Activated naive CD8-positive, alpha-beta T cell treated with anti-CD3 and anti-CD28 coated beads, Interleukin-2, amount 50 U/mL, for 24 hours (primary cell): Measurements from ENCODE around the gene INSL3.
"Not testable (repeated sequence)": the region's sequence is repeated elsewhere in the genome, so short reads cannot be mapped to it uniquely, and the experiment has no call there.

ENCODE experiments used
- ATAC-seq: fragments of 150-1000 bp; cut with Tn5 transposase; one replicate; pipeline ENCODE4 v1.10.0; 2021
- DNase-seq: peaks from one replicate; pipeline ENCODE4 v3.0.0; 2021
- H3K27ac Mint-ChIP-seq: one replicate; pipeline ENCODE4 v1.8.0; 2021; ENCODE audit warnings: mild to moderate bottlenecking, mixed read lengths
- H3K27me3 Mint-ChIP-seq: one replicate; pipeline ENCODE4 v1.8.0; 2021; ENCODE audit warnings: mixed read lengths
- H3K36me3 Mint-ChIP-seq: one replicate; pipeline ENCODE4 v1.8.0; 2021; ENCODE audit warnings: low read depth, mixed read lengths
- H3K4me1 Mint-ChIP-seq: one replicate; pipeline ENCODE4 v1.8.0; 2021; ENCODE audit warnings: mixed read lengths
- H3K4me3 Mint-ChIP-seq: one replicate; pipeline ENCODE4 v1.8.0; 2021; ENCODE audit warnings: mild to moderate bottlenecking, moderate library complexity, mixed read lengths
- H3K9me3 Mint-ChIP-seq: one replicate; pipeline ENCODE4 v1.8.0; 2021; ENCODE audit warnings: mixed read lengths

The INSL3 gene

DNA sequence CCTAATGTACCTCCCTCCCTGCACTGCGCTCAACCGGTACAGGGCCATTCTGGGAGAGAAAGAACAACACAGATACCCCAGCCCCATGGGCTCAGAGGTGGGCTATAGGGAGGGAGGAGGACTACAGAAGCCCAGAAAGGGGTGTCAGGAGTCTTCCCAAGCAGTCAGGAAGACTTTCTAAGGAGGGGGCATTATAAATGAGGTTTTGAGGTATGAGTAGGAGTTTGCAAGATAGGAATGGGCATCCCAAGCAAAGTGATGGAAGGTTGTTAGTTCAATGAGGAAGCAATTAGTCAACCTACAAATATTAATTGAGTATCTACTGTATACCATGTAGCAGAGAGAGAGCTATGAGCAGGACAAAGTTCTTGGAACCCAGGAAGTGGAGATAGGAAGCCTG lies 32.7 kb downstream of the INSL3 start:
- Mint-ChIP-seq H3K36me3 (peaks cover 17% of the 10 kb centered on the region), H3K27me3 (peaks cover 1% of the 10 kb centered on the region), H3K9me3 (no peaks in the 10 kb centered on the region), H3K4me3 (no peak overlapping the region), H3K27ac (peak overlapping the region; percentile 13), H3K4me1 (peaks cover 20% of the 10 kb centered on the region)
- DNase-seq (no peak), ATAC-seq (no peak)

DNA sequence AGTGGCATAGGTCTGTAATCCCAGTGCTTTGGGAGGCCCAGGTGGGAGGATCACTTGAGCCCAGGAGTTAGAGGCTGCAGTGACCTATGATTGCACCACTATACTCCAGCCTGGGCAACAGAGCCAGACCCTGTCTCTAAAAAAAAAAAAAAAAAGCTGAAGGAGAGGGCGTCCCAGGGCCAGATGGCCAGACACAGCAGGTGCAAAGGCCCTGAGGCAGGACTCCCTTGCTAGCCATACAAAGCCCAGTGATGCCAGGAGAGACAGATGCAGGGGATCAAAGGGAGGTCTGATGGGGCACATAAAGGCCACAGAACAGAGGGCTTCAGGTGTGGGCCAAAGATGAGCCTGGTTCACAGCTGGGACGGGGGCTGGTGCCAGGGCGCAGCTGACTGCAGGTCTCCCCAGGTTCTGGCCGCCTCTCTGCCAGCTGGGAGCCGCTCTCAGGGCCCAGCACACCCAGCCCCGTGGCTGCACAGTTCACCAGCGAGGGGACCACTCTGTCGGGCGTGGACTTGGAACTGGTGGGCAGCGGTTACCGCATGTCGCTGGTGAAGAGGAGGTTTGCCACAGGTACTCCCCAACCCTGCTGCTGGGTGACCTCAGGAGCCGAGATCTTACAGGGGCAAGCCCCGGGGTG lies 33.9 kb downstream of the INSL3 start:
- Mint-ChIP-seq H3K27ac (no peak overlapping the region), H3K9me3 (no peaks in the 10 kb centered on the region), H3K4me1 (peaks cover 17% of the 10 kb centered on the region), H3K4me3 (no peak overlapping the region), H3K27me3 (no peaks in the 10 kb centered on the region), H3K36me3 (peaks cover 20% of the 10 kb centered on the region)
- DNase-seq (no peak), ATAC-seq (no peak)

DNA sequence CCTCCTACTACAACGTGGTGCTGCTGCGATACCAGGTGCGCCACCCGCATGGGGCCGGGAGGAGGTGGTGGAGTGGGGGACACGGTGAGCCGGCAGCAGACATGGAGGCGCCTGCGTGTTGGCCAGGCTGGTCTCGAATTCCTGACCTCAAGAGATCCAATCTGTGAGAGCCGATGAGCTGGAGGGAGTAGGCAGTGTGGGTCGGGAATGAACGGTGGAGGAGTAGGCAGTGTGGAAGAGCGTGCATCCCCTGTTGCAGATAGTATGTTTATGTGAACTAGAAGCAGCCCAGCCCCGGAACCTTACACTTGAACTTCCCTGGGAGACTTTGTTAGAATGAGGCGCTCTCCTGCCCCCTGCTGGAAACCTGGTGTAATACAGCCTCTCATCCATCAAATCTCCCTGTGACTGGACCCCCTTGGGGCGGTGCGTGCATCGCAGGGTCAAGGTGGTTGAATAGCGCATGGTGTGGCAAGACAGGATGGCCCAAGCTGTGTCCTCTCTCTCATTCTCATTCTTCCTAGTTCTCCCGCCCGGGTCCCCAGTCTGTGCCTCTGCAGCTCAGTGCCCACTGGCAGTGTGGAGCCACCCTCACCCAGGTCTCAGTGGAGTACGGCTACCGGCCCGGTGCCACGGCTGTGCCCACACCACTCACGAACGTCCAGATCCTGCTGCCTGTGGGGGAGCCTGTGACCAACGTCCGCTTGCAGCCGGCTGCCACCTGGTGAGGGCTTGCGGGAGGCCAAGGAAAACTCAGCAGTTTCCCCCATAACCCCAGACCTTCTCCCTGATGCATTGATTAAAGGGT lies 36.9 kb downstream of the INSL3 start:
- Mint-ChIP-seq H3K27ac (no peak overlapping the region), H3K27me3 (no peaks in the 10 kb centered on the region), H3K9me3 (no peaks in the 10 kb centered on the region), H3K36me3 (peaks cover 22% of the 10 kb centered on the region), H3K4me3 (no peak overlapping the region), H3K4me1 (peaks cover 3% of the 10 kb centered on the region)
- ATAC-seq, result peak; percentile 53
- DNase-seq, result peak; percentile 82

DNA sequence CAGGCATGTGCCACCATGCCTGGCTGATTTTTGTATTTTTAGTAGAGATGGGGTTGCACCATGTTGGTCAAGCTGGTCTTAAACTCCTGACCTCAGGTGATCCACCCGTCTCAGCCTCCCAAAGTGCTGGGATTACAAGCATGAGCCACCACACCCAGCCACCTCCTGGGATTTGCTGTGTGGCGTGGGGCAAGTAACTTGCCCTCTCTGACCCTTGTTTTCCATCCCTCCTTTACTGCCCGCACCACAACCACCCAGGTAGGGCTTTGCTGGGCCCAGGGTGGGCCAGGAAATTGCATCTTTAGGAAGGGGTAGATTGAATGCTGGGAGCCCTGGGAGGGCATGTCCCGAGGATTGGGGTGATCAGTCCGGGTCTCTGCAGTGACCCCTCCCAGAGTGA lies 37.6 kb downstream of the INSL3 start:
- not testable (repeated sequence) for H3K4me3 Mint-ChIP-seq, H3K4me1 Mint-ChIP-seq, H3K9me3 Mint-ChIP-seq, DNase-seq, H3K27me3 Mint-ChIP-seq, H3K27ac Mint-ChIP-seq, ATAC-seq
- H3K36me3 Mint-ChIP-seq, result peaks cover 21% of the 10 kb centered on the region

DNA sequence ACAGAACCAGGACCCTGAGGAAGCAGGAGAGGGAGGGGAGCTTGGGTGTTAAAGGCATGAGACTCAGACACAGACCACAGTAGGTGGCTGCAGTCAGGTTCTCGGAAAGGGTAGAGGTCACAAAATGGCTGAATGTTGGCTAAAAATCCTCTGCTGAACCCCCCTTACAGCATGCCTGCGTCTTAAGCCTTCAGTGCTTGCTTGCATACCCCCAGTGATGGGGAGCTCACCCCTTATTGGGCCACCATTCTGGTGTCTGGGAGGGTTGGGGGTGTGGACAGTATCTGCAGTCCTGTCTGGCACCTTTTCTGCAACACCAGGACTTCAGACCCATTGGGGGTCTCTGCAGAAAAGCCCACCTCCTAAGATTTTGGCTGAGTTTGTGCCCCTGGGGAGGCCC lies 40.5 kb downstream of the INSL3 start:
- DNase-seq, result no peak
- no peak for ATAC-seq
- Mint-ChIP-seq H3K27me3 (no peaks in the 10 kb centered on the region), H3K4me1 (peaks cover 23% of the 10 kb centered on the region), H3K9me3 (no peaks in the 10 kb centered on the region), H3K27ac (no peak overlapping the region), H3K4me3 (no peak overlapping the region), H3K36me3 (peaks cover 16% of the 10 kb centered on the region)

DNA sequence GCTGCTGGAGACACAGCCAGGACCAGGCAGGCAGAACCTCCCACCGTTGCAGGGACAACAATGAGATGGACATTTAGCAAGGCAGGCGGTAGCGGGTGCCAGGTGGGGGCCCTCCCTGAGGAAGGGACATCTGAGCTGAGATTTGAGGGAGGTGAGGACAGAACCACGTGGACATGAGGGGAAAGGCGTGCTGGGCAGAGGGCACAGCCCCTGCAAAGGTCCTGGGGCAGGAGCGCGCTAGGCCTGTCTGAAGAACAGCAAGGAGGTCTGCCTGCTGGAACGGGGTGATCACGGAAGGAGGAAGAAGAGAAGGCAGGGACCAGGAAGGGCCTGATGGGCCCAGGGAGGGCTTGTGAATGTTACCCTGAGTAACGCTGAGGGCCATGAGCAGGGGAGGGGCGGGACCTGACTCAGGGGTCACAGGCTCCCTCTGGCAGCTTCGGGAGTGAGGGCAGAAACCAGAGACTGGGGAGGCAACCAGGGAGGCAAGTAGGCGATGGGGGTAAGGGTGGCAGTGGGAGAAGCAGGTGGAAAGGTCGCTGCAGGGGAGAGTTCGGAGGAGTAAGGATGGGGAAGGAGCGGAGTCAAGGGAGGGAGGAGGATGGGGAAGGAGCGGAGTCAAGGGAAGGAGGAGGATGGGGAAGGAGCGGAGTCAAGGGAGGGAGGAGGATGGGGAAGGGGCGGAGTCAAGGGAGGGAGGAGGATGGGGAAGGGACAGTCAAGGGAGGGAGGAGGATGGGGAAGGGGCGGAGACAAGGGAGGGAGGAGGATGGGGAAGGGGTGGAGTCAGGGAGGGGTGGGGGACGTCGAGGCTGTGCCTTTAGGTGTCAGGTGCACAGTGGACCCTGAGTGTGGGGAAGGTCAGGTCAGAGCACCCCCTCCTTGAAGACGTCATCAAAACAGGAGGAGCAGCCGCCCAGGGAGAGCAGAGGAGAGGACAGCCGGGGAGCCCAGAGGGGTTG lies 42.1 kb downstream of the INSL3 start:
- ATAC-seq (no peak), DNase-seq (no peak)
- no peaks in the 10 kb centered on the region for H3K9me3 Mint-ChIP-seq
- peaks cover 12% of the 10 kb centered on the region for H3K36me3 Mint-ChIP-seq
- no peak overlapping the region for H3K4me3 Mint-ChIP-seq
- peak overlapping the region; percentile 55 for H3K27ac Mint-ChIP-seq
- no peaks in the 10 kb centered on the region for H3K27me3 Mint-ChIP-seq
- H3K4me1 Mint-ChIP-seq, result peaks cover 27% of the 10 kb centered on the region

DNA sequence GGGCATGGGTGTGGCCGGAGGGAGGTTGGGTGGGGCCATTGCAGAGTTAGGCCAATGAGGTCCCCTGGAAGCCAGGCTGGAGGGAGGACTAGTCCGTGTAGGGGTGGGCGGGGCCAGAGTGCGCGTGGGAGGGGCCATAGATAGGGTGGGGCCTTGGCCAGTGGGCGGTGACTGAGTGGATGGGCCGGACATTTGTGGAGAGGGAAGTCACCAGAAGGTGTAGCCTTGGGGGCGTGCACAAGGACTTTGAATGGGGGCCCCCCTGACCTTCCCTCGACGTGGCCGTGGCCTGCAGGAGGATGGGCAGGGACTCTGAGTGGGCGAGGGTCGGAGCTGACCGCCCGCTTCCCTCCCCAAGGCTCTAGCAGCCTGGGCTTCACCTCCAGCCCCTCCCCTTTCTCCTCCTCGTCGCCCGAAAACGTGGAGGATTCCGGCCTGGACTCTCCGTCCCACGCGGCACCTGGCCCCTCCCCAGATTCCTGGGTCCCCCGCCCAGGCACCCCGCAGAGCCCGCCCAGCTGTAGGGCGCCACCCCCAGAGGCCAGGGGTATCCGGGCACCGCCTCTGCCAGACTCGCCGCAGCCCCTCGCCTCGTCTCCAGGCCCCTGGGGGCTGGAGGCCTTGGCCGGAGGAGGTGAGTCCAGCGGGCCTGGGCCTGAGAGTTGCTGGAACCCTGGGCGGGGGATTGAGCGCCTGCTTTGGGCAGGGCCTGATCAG lies 42.9 kb downstream of the INSL3 start:
- DNase-seq (peak; percentile 63), ATAC-seq (peak; percentile 16)
- Mint-ChIP-seq H3K9me3 (no peaks in the 10 kb centered on the region), H3K4me3 (no peak overlapping the region), H3K27me3 (no peaks in the 10 kb centered on the region), H3K4me1 (peaks cover 24% of the 10 kb centered on the region), H3K36me3 (peaks cover 13% of the 10 kb centered on the region), H3K27ac (peak overlapping the region; percentile 55)

DNA sequence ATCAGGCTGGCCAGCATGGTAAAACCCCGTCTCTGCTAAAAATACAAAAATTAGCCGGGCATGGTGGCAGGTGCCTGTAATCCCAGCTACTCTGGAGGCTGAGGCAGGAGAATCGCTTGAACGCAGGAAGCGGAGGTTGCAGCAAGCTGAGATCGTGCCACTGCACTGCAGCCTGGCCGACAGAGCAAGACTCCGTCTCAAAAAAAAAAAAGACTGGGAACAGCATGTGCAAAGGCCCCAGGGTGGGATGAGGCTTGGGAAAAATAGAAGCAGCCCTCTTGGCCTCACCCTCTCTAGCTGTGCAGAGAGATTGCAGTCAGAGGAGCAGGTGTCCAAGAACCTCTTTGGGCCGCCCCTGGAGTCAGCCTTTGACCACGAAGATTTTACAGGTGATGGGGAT lies 43.5 kb downstream of the INSL3 start:
- H3K36me3 Mint-ChIP-seq, result peaks cover 16% of the 10 kb centered on the region
- not testable (repeated sequence) for H3K27me3 Mint-ChIP-seq, DNase-seq, ATAC-seq, H3K9me3 Mint-ChIP-seq, H3K27ac Mint-ChIP-seq, H3K4me3 Mint-ChIP-seq
- H3K4me1 Mint-ChIP-seq, result peaks cover 24% of the 10 kb centered on the region

DNA sequence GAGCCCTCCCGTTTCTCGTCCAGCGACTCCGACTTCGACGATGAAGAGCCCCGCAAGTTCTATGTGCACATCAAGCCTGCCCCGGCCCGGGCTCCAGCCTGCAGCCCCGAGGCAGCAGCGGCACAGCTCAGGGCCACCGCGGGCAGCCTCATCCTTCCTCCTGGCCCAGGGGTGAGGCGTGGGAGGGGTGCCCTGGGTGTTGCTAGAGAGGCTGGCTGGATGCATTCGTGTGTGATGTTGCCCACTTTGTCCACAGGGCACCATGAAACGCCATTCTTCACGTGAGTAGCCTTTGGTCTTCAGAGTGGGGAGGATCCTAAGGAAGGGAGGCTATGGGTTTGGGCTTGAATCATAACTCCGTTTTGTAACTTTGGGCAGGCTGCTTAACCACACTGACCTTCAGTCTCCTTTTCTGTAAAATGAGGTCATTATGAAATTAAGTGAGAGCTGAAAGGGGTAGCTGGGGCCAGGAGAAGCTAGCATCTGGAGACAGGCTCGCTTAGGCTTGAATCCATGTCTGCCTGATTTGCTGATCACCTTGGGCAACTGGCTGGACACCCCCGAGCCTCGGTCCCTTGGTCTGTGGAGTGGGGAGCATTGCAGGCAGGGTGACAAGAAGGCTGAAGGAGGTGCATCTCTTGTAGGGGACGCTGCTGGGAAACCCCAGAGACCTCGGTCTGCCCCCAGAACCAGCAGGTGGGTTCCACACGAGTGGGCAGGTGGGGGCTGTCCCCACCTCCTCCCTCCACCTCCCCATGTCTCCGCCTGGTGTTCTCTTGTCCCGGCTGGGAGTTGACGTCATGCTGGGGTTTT lies 45.1 kb downstream of the INSL3 start:
- peak overlapping the region; percentile 80 for H3K27ac Mint-ChIP-seq
- no peaks in the 10 kb centered on the region for H3K9me3 Mint-ChIP-seq
- peaks cover 18% of the 10 kb centered on the region for H3K36me3 Mint-ChIP-seq
- peak; percentile 73 for ATAC-seq
- no peaks in the 10 kb centered on the region for H3K27me3 Mint-ChIP-seq
- H3K4me1 Mint-ChIP-seq, result peaks cover 24% of the 10 kb centered on the region
- peak; percentile 47 for DNase-seq
- no peak overlapping the region for H3K4me3 Mint-ChIP-seq

DNA sequence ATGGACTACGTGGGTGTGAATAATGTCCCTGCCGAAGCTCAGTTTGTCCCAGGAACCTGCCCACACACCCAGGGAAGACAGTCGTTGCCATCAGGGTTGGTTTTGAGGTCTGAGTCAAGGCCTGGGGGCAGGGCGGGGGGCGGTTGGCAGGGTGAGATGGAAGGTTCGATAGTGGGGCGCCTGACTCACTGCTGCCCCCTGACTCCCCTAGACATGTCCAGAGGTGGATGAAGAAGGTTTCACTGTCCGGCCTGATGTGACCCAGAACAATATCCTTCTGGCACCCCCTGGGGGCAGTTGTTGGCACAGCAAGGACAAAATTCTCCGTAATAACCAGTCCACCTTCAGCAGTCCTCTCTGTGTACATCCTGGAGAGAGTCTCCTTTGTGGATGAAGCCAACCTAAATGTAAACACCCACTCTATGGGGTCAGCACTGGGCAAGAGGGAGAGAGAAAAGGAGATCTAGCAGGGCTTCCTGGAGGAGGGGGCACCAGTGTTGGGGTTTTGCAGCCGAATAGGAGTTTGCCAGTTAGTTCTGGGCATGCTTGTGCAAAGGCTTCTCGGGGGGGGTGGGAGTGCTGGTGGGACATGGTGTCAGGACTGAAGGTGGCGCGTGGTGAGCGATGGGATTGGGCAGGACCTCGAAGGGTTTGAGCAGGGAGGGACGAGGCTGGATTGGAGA lies 45.9 kb downstream of the INSL3 start:
- Mint-ChIP-seq H3K27me3 (no peaks in the 10 kb centered on the region), H3K36me3 (peaks cover 20% of the 10 kb centered on the region), H3K27ac (no peak overlapping the region), H3K9me3 (no peaks in the 10 kb centered on the region), H3K4me3 (no peak overlapping the region), H3K4me1 (peaks cover 24% of the 10 kb centered on the region)
- DNase-seq (peak; percentile 59), ATAC-seq (no peak)

DNA sequence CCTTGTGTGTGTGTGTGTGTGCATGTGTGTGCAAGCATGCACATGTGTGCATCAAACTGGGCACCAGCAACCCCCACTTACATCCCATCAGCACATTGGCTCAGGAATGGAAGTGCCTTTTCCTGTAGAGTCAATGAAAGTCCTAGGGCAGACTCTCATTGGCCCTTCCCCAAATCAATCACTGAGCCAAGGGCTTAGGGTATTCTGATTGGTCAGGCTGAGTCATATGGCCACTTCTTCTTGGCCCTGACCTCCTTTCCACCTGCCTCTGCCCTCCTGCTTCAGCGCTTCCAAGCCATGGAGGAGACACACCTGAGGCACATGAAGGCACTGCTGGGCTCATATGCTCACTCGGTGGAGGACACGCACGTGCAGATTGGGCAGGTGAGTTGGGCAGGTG lies 49.1 kb downstream of the INSL3 start:
- Mint-ChIP-seq H3K4me3 (no peak overlapping the region), H3K27me3 (no peaks in the 10 kb centered on the region), H3K27ac (no peak overlapping the region), H3K9me3 (no peaks in the 10 kb centered on the region), H3K4me1 (peaks cover 17% of the 10 kb centered on the region), H3K36me3 (peaks cover 28% of the 10 kb centered on the region)
- DNase-seq (no peak), ATAC-seq (no peak)

DNA sequence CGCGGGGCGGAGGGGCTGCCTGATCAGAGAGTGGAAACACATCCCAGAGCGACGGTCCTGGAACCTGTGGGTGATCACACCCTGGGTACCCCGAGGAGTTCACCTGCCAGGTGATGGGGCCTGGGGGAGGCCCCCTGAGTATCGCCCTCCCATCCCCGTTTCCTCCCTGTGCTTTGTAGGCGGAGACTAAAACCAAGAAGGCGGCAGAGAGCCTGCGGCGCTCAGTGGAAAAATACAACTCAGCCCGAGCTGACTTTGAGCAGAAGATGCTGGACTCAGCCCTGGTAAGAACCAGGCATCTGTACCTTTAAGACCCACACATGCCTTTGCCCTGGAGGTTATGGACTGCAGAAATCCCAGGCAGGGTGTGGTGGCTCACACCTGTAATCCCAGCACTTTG lies 50.7 kb downstream of the INSL3 start:
- no peak overlapping the region for H3K27ac Mint-ChIP-seq
- H3K9me3 Mint-ChIP-seq, result no peaks in the 10 kb centered on the region
- H3K27me3 Mint-ChIP-seq, result no peaks in the 10 kb centered on the region
- no peak for DNase-seq
- H3K4me1 Mint-ChIP-seq, result peaks cover 5% of the 10 kb centered on the region
- H3K4me3 Mint-ChIP-seq, result no peak overlapping the region
- H3K36me3 Mint-ChIP-seq, result peaks cover 32% of the 10 kb centered on the region
- no peak for ATAC-seq

DNA sequence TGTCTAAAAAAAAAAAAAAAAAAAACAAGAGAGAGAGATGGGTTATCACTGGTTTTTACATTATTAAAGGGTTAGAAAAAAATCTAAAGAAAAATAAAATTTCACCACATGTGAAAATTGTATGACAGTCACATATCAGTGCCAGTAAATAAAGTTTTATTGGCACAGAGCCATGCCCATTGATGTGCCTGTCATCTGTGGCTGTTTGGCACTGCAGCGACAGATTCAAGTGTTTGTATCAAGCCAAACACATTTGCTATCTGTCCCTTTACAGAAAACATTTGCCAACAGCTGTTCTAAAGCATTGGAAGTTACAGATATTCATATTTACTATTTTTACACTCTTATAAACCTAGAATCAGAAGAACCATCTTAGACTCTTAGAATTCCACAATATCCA lies 53.8 kb downstream of the INSL3 start:
- DNase-seq (no peak), ATAC-seq (no peak)
- Mint-ChIP-seq H3K9me3 (no peaks in the 10 kb centered on the region), H3K27ac (no peak overlapping the region), H3K4me3 (no peak overlapping the region), H3K4me1 (peaks cover 4% of the 10 kb centered on the region), H3K36me3 (peaks cover 39% of the 10 kb centered on the region), H3K27me3 (no peaks in the 10 kb centered on the region)
